NCI-H1105 treated with DMSO at 0.1 percent for 48 hours (cell line): ENCODE results near the gene ACTR3C.
"Not testable (repeated sequence)": the region's sequence is repeated elsewhere in the genome, so short reads cannot be mapped to it uniquely, and the experiment has no call there.

ENCODE experiments used
- DNase-seq: peaks from one replicate; lab custom pipeline; 2025; lab: John Stamatoyannopoulos, UW

Gene ACTR3C

DNA sequence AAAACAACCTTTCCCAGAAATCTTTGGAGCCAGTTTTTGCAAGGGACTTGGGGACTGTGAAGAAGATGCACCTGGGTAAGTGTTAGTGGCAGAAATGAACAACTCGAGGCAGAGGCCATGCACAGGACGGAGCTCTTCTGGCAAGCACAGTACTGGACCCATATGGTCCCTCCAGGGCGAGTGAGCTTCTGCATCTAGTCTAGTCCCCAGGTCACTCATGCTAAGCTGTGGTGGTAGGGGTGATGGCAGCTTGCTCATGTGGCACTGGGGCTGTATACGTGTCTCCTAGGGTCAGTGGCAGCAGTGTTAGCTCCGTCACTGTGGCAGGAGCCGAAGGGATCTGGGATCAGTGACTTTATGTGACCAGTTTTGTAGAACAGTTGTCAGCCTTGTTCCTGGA, 9.5 kb downstream of the ACTR3C start:
- no peak for DNase-seq

DNA sequence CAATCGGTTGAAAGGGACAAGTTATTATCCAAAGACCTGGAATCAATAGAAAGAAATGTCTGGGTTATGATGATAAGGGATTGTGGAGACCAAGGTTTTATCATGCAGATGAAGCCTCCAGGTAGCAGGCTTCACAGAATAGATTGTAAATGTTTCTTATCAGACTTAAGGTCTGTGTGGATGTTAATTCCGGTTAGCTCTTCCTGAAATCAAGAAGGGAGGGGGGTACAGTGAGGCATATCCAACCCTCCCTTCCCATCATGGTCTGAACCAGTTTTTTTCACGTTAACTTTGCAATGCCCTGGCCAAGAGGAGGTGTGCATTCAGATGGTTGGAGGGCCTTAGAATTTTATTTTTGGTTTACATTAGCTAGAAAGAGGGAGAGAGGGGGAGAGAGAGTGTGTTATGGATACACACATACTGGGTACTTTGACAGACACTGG, 10.0 kb downstream of the ACTR3C start:
- DNase-seq = no peak

DNA sequence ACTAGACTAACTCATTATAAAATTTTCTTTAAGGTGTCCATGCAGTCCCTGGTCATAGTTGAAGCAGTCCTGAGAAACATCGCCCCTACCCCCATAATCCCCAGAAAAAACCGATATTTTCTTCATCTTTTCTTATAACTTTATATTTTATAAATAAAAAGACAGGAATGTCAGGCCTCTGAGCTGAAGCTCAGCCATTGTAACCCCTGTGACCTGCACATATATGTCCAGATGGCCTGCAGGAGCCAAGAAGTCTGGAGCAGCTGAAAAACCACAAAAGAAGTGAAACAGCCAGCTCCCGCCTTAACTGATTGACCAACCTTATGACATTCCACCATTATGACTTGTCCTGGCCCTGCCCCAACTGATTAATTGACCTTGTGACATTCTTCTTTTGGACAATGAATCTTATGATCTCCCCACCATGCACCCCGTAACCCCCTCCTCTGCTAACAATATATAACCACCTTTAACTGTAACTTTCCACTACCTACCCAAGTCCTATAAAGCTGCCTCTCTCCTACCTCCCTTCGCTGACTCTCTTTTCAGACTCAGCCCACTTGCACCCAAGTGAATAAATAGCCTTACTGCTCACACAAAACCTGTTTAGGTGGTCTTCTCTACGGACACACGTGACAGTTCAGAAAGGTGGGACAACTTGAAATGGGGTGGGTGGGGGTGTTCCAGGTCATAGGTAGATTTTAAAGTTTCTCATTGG, 10.5 kb downstream of the ACTR3C start:
- DNase-seq = not testable (repeated sequence)

DNA sequence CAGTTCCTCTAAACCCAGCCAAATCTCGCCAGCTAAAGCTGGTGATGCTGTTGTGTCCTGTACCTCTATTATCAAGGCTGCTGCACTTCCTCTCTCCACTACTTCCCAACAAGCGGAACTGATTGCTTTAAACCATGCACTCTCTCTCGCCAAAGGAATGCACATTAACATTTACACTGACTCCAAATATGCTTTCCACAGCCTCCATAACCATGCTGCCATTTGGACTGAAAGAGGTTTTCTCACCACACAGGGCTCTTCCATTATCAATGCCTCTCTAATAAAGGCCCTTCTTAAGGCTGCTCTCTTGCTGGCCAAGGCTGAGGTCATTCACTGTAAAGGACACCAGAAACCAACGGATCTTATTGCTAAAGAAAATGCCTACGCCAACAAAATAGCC, 11.6 kb downstream of the ACTR3C start:
- no peak for DNase-seq

DNA sequence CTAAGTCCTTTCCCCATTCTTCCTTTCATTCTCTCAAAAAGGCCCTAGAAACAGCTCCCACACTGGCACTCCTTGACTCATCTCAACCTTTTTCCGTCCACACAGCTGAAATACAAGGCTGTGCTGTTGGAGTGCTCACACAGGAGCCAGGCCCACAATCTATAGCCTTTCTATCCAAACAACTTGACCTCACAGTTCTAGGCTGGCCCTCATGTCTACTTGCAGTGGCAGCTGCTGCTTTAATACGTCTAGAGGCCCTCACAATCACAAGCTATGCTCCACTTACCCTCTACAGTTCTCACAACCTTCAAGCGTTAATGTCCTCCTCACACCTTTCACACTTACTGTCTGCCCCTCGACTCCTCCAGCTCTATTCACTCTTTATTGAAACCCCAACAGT, 12.2 kb downstream of the ACTR3C start:
- no peak for DNase-seq

DNA sequence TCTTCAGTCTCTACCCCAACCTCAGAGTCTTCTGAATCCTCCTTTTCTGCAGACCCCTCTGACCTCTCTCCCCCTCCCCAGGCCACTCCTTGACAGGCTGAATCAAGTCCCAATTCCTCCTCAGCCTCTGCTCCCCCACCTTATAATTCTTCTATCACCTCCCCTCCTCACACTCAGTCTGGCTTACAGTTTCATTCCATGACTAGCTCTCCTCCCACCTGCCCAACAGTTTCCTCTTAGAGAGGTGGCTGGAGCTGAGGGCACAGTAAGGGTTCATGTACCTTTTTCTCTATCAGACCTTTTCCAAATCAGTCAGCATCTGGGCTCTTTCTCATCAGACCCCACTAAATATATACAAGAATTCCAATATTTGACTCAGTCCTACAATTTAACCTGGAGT, 14.8 kb downstream of the ACTR3C start:
- no peak for DNase-seq

DNA sequence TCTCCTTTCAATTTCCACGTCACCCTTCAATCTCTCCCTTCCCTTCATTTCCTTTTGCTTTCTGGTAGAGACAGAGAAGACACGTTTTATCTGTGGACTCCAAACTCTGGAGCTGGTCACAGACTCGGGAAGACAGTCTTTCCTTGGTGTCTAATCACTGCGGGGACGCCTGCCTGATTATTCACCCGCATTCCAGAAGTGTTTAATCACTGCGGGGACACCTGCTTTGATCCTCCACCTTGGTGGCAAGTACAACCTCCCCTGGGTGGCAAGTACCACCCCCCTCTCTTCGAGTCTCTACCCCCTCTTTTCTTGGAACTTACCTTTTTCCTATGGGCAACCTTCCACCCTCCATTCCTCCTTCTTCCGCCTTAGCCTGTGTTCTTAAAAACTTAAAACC, 15.4 kb downstream of the ACTR3C start:
- DNase-seq = no peak

GRCh38 chr7:150307129-150307528, 16.2 kb downstream of the ACTR3C start:
- no peak for DNase-seq

DNA sequence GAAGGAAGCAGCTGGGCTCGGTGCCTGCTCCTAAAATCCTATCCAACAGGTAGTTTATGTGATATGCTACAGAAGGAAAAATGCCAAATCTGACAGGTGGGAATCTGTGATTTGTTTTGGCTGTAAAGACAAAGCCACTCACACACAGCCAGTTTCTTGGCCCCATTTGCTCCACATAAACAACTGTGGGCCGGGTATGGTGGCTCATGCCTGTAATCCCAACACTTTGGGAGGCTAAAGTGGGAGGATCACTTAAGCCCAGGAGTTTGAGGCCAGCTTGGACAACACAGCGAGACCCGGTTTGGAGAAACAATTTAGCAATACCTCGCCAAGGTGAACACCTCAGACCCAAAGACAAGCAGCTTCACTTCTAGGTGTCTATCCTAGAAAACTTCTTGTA, 17.0 kb downstream of the ACTR3C start:
- not testable (repeated sequence) for DNase-seq

- DNase-seq = not testable (repeated sequence)
Observed at GRCh38 chr7:150305903-150306284, 17.5 kb downstream of the ACTR3C start.

- DNase-seq = not testable (repeated sequence)
Observed at GRCh38 chr7:150305259-150305902, 18.0 kb downstream of the ACTR3C start.

DNA sequence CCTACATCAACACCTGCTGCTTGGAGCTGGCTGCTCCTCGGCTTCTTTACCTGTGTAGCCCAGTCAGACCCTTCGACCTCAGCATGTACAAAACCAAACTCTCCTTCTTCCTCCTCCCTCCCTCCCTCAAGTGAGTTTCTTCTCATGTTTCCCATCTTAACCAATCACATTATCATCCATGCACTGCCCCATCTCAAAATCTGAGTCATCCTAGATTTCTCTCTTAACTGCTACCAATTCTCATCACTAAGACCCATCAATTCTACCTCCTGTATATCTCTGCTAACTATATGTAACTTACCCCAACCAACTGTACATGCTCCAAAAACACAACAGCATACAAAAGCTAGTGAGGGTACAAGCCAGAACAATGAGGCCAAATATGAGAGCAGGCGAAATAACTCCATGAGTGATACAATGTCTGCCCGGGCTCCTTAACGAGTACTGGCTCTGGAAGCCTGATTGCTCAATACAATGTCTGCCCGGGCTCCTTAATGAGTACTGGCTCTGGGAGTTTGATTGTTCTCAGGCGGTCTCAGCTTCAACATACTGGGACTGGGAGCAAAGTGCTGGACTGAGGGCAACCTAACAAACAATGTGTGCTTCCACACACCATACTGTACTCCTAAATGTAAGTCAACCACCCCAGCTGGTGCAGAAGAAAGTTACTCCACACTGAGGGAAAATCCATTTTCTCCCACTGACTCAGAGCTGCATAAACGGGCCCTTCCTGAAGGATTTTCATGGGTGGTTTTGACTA, 18.7 kb downstream of the ACTR3C start:
- not testable (repeated sequence) for DNase-seq

DNA sequence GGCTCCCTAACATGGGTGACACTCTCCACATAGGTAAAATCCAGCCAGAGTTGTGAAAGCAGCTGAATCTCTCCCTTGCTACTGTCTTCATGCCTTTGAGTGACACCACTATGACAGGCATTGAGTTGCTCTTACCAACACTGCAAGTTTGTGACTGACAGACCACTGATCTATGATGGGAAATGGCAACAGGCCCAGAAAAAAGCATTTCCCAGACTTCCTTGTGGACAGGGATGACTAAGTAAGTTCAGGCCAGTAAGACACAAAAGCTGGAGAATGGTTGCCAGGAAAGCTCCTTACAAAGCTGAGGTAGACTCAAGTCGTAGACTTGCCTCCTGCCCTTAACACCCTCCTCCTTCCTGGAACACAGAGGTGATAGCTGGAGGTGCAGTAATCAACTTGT, 20.4 kb downstream of the ACTR3C start:
- DNase-seq = not testable (repeated sequence)

DNA sequence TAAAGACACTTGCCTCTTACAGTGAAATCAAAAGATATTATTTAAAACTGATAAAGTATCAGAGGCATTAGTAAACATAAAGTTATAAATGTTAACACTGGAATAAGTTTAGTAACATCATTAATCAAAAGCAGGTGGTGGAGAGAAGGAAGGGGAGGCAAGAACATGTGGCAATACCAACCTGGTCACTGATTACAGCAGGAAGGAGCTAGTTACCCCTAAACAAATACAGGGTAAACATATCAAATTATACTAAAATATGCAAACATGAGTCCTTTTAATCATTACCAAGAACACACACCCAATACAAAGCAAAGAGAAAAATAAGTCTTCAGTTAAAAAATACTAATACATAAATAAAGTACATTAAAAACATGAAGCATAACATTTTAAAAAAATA, 25.4 kb downstream of the ACTR3C start:
- DNase-seq = not testable (repeated sequence)

DNA sequence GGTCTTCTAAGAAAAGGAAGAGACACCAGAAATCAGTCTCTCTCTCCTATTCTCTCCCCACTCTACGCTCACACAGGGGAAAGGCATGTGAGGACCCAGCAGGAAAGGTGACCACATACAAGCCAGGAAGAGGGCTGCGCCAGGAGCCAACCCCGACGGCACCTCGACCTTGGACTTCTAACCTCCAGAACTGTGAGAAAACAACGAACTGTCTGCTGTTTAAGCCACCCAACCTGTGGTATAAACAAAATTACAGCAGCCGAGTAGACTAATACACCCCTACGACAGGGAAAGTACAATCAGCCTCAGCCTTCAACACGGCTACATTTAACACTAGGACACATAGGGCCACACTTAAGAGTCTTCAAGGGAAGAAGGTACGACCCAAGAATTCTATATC, 26.5 kb downstream of the ACTR3C start:
- not testable (repeated sequence) for DNase-seq

DNA sequence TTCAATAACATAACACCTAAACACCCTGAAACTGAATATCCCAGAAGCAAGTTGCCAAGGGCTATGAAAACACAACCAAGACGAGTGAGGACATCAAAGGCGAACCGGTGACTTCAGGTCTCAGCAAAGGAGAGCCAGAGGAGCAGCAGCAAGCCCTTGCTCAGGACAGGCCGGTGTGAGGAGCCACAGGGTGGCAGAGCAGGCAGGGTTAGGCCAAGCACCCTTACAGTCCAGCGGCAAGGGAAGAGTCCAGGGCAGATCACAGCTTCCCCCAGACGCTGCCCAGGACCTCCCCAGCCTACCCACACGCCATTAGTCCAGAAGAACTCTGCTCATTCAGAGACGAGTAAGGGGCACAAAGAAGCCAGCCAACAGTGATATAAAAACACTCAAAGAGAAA, 27.7 kb downstream of the ACTR3C start:
- DNase-seq = not testable (repeated sequence)

DNA sequence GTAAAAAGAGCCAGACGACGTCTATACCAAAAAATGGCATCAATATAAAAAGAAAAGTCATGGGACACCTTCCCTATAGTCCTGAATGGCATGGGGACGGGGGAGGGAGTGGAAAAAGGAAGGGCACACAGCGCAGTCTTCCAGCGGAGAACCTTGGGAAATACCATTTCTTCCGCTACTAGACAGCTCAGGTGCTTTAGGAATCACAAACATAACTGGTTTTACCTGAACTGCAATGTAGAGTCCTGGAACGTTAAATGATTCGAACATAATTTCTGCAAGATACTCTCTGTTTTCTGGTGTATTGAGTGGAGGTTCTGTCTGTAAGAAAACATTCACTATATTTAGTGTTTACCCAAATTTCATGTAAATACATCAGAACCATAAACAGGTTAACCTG, 28.3 kb downstream of the ACTR3C start:
- DNase-seq = not testable (repeated sequence)

DNA sequence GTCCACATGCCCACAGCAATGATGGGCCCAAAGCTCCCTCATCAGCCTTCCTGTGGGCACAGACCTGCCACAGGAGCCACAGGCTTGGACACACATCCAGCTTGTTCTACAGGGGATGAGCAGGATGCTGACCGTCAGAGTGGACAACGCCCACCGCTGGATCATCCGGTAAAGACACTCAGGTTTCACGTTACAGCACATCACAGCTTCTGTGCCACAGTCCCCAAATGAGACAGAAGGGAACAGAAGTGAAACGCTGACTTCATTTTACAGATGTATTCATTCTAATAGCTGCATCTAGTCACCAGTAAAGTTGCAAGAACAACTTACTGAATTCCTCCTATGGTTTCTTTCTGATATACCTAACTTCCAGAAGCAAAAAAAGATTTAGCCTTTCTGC, 33.0 kb downstream of the ACTR3C start:
- not testable (repeated sequence) for DNase-seq

DNA sequence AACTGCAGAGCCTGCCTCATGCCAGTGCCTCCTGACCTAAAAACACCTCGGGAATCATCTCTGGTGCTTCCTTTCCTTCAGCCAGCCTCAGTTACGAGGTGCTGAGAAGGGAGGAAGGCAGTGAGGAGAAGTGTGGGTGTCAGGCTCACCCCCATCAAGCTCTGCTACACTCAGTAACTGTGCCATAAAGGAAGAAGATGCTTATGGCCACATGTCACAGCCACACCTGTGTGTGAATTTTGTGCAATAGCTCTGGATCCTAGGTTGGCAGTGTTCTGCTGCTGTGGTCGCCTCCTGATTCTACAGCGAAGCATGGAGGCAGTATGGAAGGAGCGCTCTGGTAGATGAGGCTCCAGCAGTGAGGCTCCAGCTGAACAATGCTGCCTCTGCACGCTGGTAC, 34.5 kb downstream of the ACTR3C start:
- DNase-seq = not testable (repeated sequence)

DNA sequence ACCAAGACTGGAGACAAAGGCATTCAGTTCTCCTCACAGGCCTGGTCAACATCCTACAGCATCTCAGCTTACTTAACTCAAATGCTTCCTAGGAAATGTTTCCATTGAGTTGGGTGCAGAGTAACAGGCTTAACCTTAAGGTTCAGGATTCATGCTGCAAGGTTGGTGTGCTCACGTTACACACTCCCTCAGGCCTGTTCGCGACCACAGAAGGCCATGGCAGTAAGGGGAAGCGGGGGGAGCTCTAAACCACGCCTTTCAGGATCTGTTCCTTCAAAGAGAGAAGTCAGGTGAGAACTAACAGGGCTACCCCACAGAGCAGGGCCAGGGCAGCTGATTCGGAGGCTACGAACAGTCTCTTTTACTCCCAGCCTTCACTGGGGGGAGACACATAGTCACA, 35.5 kb downstream of the ACTR3C start:
- not testable (repeated sequence) for DNase-seq

DNA sequence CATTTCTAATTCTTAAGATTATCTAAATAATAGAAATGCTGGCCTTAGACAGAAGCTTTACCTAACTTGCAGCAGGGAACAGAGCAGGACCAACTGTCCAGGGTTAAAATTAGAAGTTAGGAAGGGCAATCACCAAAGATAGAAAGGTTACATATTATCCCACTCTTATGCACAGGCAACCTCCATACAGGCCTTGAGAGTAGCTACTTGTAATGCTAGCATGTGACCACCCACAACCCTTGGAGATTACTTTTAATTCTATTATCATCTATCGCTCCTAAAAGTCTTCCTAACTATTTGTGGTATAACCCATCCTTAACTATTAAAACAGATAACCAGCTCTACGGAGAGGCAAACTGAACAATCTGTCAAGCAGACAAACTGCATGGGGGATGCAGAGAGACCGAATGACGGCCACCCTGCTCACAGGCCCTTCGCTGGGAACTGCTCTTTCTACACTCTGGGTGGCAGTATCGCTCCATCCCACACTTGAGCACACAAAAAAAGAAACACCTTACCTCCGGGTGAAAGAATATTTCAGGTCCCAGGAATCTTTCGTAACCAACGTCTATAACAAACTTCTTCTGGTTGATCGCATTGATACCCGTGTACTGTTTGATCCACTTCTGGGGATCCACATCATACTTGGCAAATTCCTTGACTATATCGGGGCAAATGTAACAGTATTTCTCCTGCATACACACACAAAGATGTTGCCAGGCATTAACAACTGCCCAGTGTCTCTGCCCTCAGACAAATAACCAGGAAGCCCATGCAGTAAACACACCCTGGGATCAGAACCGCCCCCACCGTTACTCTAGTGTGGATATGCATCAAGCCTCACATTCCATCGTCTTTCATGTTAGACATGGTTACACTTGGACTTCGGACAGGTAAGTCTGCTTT, 37.2 kb downstream of the ACTR3C start:
- not testable (repeated sequence) for DNase-seq

DNA sequence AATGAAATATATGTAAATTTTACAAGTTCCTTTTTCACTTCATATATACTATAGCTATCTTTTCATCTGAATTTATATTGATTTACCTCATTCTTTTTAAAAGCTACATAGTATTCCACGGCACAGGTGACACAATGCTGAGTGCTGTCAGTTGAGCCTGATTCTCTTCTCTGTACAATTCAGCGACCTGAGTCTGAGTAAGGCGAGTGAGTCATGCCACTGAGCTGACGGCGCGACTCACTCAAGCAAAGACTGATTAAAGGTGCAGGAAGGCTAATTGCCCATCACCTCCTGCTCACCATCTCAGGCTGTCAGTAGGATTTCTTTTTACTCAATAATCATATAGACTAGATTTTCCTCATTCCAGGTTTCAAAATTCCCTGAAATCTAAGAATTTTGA, 39.7 kb downstream of the ACTR3C start:
- DNase-seq = not testable (repeated sequence)
